Fibroblast of lung (primary cell): ENCODE results near the gene KRT39. TPM values are rescaled to one million over a fixed set of nuclear protein-coding genes. Genes with fewer than 3 reads are reported as not detected.

Experiments used
- DNase-seq, 2 donors: peaks; one replicate each; pipeline versions ENCODE4 v3.0.0 to v3.0.0-alpha.2; 2010; ENCODE audit warnings: low read depth in 2 of 2
- H2AFZ ChIP-seq: 2 replicates; pipeline ENCODE4 v1.5.1; 2012; ENCODE audit warnings: low read length, control low read depth, inconsistent platforms
- H3K27ac ChIP-seq: 2 replicates; pipeline ENCODE4 v1.5.1; 2011; ENCODE audit warnings: low read length, control low read depth; ENCODE audit not compliant: insufficient read depth
- H3K27me3 ChIP-seq: 2 replicates; pipeline ENCODE4 v1.5.1; 2011; ENCODE audit warnings: mild to moderate bottlenecking, low read length; ENCODE audit not compliant: control insufficient read depth, insufficient read depth
- H3K36me3 ChIP-seq: 2 replicates; pipeline ENCODE4 v1.5.1; 2011; ENCODE audit warnings: low read length; ENCODE audit not compliant: control insufficient read depth, insufficient read depth
- H3K4me1 ChIP-seq: 2 replicates; pipeline ENCODE4 v1.5.1; 2011; ENCODE audit warnings: low read length; ENCODE audit not compliant: control insufficient read depth, insufficient read depth; ENCODE audit errors: extremely low read depth
- H3K4me2 ChIP-seq: 2 replicates; pipeline ENCODE4 v1.5.1; 2011; ENCODE audit warnings: low read length, control low read depth; ENCODE audit not compliant: insufficient read depth; ENCODE audit errors: extremely low read depth
- H3K4me3 ChIP-seq, 4 experiments: fragments of 200-600 bp in 1 of 4; sonication (generic) in 1 of 4; replicated peaks in 1 of 4; 2 replicates each; pipeline ENCODE4 v1.5.1; 2011 to 2016; ENCODE audit warnings: low read length in 4 of 4, low read depth in 3 of 4, mild to moderate bottlenecking in 3 of 4, control low read depth in 2 of 4, inconsistent platforms in 1 of 4, mixed read lengths in 1 of 4; ENCODE audit not compliant: insufficient read depth in 1 of 4; ENCODE audit errors: control extremely low read depth in 1 of 4
- H3K79me2 ChIP-seq: 2 replicates; pipeline ENCODE4 v1.5.1; 2012; ENCODE audit warnings: mild to moderate bottlenecking, low read length, inconsistent platforms; ENCODE audit not compliant: control insufficient read depth, insufficient read depth
- H3K9ac ChIP-seq: 2 replicates; pipeline ENCODE4 v1.5.1; 2011; ENCODE audit warnings: mild to moderate bottlenecking, low read length, control low read depth; ENCODE audit not compliant: insufficient read depth
- H3K9me3 ChIP-seq: 2 replicates; pipeline ENCODE4 v1.5.1; 2012; ENCODE audit warnings: low read depth, low read length; ENCODE audit not compliant: control insufficient read depth, insufficient read depth
- H4K20me1 ChIP-seq: 2 replicates; pipeline ENCODE4 v1.5.1; 2011; ENCODE audit warnings: low read length; ENCODE audit not compliant: control insufficient read depth, insufficient read depth; ENCODE audit errors: extremely low read depth
- CTCF ChIP-seq, 2 donors: IDR thresholded peaks in 1 of 2; conservative IDR thresholded peaks in 1 of 2; 1 replicate in 1 of 2; 2 replicates in 1 of 2; pipeline ENCODE4 v1.5.1; 2011 to 2012; ENCODE audit warnings: low read length in 2 of 2, control low read depth in 1 of 2, inconsistent platforms in 1 of 2, low read depth in 1 of 2, mild to moderate bottlenecking in 1 of 2
- EZH2 ChIP-seq: IDR thresholded peaks from 2 replicates; pipeline ENCODE4 v1.5.1; 2012; ENCODE audit warnings: low read length, control low read depth, mild to moderate bottlenecking; ENCODE audit errors: missing control alignments
- polyA plus RNA-seq, 2 donors: library from polyadenylated mRNA; depleted of rRNA in 1 of 2; stranded (reverse) in 1 of 2; unstranded in 1 of 2; fragments of >200 nt; gene quantifications; 2 replicates each; pipeline ENCODE4 v1.2.1, GENCODE V29; 2011 to 2012; ENCODE audit warnings: missing spikeins in 1 of 2
- total RNA-seq: library from RNA; depleted of rRNA; stranded (reverse); fragments of >200 nt; gene quantifications from 2 replicates; pipeline ENCODE4 v1.2.1, GENCODE V29; 2014

Gene KRT39
- total and polyA plus RNA-seq, 2 donors (not counting 1 experiment from before 2014, with no cell fraction given), result 0.22 to 0.33 TPM

GRCh38 chr17:40962059-40962561 is 4.6 kb downstream of the KRT39 start:
- TF ChIP-seq EZH2, result no peak
- TF ChIP-seq CTCF (conservative IDR thresholded peaks at IDR 0.05 in 1 of 2, IDR thresholded peaks at IDR 0.05 in 1 of 2; ENCODE audit: low read depth in 1 of 2, low read length in 2 of 2), result no peak
- no peak overlapping the region for H3K27ac ChIP-seq
- H3K27me3 ChIP-seq, result no peaks in the 10 kb centered on the region
- peaks cover 9% of the 10 kb centered on the region for H3K4me1 ChIP-seq
- H3K4me3 ChIP-seq, result no peak overlapping the region
- no peak for DNase-seq
- no peak overlapping the region for H2AFZ ChIP-seq
- no peaks in the 10 kb centered on the region for H4K20me1 ChIP-seq
- no peaks in the 10 kb centered on the region for H3K9me3 ChIP-seq
- no peak overlapping the region for H3K9ac ChIP-seq
- H3K36me3 ChIP-seq, result no peaks in the 10 kb centered on the region
- H3K79me2 ChIP-seq, result no peaks in the 10 kb centered on the region
- no peak overlapping the region for H3K4me2 ChIP-seq

- Histone ChIP-seq H3K27me3 (no peaks in the 10 kb centered on the region), H3K36me3 (no peaks in the 10 kb centered on the region), H3K4me2 (no peak overlapping the region), H3K9me3 (no peaks in the 10 kb centered on the region), H2AFZ (no peak overlapping the region), H4K20me1 (no peaks in the 10 kb centered on the region), H3K9ac (no peak overlapping the region), H3K4me1 (peaks cover 10% of the 10 kb centered on the region), H3K27ac (no peak overlapping the region), H3K79me2 (no peaks in the 10 kb centered on the region), H3K4me3 (no peak overlapping the region)
- TF ChIP-seq CTCF (conservative IDR thresholded peaks at IDR 0.05 in 1 of 2, IDR thresholded peaks at IDR 0.05 in 1 of 2; ENCODE audit: low read depth in 1 of 2, low read length in 2 of 2) (no peak), EZH2 (no peak)
- no peak for DNase-seq
These were observed 5.2 kb downstream of the KRT39 start for GRCh38 chr17:40961591-40961990.

- Histone ChIP-seq H3K4me3 (peak overlapping the region in 1 of 4 experiments; percentile 46), H3K4me2 (peak overlapping the region; percentile 6), H3K79me2 (no peaks in the 10 kb centered on the region), H3K9ac (no peak overlapping the region), H3K9me3 (no peaks in the 10 kb centered on the region), H3K36me3 (no peaks in the 10 kb centered on the region), H3K4me1 (peaks cover 13% of the 10 kb centered on the region), H4K20me1 (no peaks in the 10 kb centered on the region), H3K27ac (no peak overlapping the region), H2AFZ (peak overlapping the region; percentile 9), H3K27me3 (no peaks in the 10 kb centered on the region)
- TF ChIP-seq CTCF (conservative IDR thresholded peaks at IDR 0.05 in 1 of 2, IDR thresholded peaks at IDR 0.05 in 1 of 2; ENCODE audit: low read depth in 1 of 2, low read length in 2 of 2) (no peak), EZH2 (no peak)
- peak in 1 of 2 donors; percentile 26 for DNase-seq
These were observed 6.6 kb downstream of the KRT39 start for GRCh38 chr17:40960144-40960543.
